GM19452 (cell line): ENCODE measurements around the gene NSDHL.
"Not testable (repeated sequence)": the region's sequence is repeated elsewhere in the genome, so short reads cannot be mapped to it uniquely, and the experiment has no call there.

Experiments used
- ATAC-seq: cut with Tn5 transposase; IDR thresholded peaks from one replicate; pipeline ENCODE4 v1.9.1; 2021; ENCODE audit not compliant: unreplicated experiment

Gene NSDHL

DNA sequence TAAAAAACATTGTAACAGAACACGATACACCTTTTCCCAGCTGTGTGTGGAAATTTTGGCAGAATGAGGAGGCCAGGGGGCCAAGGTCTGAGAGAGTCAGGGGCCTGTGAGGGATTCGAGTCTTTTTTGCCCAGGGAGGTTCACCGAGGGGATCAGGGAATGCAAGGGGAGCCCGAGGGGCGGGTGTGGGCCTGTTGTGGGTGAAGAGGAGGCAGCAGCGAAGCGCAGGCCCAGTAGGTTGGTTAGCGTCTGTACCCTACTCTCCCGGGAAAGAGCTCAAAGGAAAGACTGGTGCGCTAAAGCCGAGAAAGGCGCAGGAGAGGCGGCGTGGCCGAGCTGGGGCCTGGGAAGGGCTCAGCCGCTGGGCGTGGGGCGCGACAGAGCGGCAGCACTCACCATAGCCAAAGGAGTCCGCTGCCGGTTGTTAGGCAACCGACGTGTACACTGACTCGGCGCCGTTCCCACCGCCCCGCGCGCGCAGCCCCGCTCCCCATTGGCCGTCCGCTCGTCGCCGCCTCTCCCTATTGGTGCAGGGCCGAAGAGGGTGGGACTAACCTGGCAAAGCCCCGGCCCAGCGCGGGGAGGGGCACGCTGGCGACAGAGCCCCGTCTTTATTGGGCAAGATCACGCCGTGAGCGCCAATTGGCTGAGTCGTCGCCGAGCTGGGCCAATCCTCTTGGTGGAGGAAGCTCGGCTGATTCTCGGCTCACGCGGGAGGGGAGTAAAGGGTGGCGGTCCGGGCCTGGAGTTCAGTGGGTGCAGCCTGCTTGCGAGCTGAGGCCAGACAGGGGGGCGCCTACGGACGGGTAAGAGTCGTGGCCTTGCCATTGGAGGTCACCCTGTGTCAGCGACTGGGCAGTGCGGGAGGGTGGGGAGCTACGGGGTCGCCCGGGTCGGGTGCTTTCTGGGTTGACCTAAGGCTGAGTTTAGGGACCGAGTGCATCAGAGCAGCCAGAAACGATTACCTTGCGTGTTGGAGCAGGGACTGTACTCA lies at the start of gene NSDHL, which contains the start of gene CETN2:
Gene NSDHL, plus strand, starts transcription at position 752 of the 994 bp plus-strand sequence. CDS start 15,262 bp downstream, outside the sequence.
Gene CETN2, minus strand, starts transcription at position 446 of the 994 bp plus-strand sequence. Its CDS starts 47 bp downstream, at position 399.
- peak; percentile 99 for ATAC-seq

DNA sequence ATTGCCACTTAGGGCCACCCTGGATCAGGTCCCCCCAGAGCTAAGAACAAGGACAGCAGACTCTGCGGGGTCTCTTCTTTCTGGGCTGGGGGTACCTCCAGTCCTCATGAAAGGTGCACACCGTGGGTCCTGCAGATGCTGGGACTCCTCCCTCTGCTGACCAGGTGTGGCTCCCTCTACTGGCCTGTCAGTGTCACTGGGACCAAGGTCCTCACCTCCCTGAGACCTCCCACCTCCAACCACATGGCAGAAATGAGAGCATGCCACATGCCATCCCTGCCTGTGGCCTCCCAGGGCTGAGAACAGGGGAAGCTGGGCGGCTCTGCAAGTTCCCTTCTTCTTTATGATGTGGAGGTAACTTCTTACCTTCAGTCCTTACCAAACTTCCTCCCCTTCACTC lies 43.8 kb upstream of the NSDHL start:
- not testable (repeated sequence) for ATAC-seq

DNA sequence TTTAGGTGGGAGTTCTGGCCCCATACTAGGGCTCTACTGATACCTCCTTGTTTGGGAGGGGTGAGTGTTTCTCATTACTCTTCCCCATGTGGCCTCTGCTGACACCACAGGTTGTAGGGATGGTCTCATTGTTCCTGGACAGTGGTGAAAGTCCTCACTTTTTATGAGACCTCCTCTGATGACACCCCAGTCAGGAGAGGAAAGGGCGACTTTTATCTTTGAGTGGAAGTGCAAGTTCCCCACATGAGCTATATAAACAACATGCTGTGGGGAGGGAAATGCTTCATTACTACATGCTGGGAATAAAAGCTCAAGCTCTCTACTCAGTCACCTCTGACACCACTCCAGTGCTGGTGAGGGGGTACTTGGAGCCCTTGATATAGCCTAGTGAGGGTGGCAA lies 31.9 kb upstream of the NSDHL start:
- ATAC-seq, result no peak

DNA sequence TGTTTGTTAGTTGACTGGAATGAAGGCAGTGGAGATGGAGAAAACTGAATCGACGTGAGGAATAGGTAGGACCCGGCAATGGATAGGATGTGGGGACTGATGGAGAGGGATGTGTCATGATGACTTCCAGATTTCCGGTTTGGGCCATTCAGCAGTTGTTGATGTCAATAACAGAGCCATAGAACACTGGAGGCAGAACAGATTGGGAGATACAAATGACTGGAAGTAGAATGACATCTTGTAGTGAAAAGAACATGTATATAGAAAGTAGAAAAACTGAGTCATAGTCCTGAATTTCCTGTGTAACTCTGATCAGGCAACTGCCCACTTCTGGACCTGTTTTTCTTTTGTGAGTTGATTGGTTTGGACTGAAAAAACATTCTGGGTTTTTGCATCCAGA lies 24.8 kb upstream of the NSDHL start:
- no peak for ATAC-seq

DNA sequence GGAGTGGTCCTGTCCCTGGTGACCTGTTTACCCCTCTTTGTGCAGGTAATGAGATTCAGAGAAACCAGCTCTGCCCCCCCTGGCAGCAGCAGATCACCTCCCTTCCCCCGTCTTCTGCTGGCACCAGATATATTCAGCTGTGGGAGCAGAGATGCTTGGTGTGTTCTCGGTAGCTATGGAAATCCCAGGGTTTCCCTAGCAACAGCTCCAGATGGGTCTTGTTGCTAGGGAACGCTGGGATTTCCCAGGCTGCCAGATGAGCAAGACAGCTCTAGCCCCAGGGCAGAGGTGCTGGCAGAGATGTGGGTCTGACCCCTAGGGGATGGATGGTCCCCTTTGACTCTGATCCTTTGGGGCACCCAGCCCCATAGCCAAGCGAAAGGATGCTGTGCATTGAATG lies 20.5 kb upstream of the NSDHL start:
- ATAC-seq, result no peak

DNA sequence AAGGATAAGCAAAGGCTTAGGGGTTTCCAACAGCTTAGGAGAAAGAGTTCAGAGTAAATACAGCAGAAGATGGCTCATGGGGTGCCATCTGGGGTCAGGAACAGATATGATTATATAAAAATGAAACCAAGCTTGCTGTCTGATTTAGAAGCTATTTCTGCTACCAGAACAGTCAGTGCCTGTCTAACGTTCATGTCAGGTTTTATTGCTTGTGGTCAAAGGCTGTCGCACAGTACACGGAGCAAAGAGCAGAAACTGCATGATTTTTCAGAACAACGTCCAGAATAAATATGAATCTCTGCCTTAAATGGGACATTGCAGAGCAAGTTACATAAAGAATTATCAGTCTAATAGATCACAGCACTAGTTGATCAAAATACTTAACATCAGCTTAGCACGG lies 17.7 kb upstream of the NSDHL start:
- ATAC-seq, result no peak

DNA sequence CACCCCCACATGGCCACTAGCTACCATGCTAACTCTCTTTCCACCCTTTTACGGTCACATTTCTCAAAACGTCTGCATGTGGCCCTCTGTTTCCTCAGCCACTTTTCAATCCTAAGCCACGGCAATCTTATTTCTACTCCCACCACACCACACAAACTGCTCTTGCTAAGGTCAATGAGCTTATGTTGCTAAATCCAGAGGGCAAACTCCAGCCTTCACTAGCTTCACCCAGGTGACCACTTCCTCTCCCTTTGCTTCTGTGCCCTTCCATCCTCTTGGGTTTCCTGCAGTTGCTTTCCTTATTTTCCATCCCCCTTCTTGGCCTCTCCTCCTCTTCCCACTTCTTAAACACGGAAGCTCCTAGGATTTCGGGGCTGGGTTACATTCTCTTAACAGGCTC lies 16.8 kb upstream of the NSDHL start:
- ATAC-seq, result no peak

DNA sequence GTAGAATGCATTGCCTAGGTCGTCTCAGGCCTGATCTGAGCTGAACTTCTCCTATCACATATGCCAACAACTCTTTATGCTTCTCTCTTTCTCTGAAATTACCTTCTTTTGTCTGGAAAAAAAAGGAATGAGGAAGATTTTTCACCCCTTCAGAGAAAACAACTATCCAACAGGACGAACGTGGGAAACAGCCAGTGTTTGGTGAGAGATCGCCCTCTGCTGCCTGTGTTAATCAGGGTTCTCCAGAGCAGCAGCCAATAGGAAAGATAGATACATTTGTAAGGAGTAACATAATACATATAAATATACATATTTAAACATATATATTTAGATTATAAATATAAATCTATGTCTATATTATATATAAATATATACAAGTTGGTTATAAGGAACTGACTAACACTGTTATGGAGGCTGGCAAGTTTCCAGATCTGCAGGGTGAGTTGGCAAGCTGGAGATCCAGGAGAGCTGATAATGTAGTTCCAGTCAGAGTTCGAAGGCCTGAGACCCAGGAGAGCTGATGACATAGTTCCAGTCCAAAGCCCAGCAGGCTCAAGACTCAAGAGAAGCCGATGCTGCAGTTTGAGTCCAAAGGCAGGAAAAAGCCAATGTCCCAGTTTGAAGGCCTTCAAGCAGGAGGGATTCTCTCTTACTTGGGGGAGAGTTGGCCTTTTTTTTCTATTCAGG lies 13.6 kb upstream of the NSDHL start:
- ATAC-seq, result no peak

DNA sequence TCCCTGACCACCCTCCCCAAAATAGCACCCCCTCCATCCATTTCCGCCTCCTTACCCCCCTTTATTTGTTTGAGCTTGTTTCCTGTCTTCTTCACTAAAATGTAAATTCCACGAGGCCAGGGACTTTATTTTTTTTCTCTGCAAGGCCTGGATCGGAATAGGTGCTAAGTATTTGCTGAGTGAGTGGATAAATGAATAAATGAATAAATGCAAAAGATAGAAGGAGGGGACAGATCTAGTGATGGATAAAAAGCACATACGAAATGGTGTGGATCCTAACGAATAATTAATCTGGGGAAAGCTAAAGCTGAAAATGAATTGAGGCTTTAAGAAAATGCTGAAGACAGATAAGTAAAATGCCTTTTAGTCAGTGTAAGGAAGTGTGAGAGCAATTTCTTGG lies 12.5 kb upstream of the NSDHL start:
- ATAC-seq, result no peak

DNA sequence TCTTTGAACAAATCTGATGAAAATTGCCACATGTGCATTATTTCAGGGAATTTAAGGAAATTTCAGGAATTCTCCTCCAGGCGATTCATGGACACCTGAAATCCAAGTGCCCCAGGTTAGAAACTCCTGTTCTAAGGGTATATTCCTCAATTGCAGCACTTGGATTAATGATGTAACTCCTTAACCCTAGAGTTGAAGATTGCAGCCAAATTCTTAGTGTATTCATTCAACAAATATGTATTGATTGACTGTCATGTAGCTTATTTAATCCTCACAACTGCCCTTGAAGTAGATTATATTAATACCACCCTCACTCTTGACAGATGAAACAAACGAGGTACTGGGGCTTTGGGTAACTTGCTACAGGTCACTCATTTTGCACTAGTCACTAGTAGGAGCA lies 11.6 kb upstream of the NSDHL start:
- no peak for ATAC-seq

DNA sequence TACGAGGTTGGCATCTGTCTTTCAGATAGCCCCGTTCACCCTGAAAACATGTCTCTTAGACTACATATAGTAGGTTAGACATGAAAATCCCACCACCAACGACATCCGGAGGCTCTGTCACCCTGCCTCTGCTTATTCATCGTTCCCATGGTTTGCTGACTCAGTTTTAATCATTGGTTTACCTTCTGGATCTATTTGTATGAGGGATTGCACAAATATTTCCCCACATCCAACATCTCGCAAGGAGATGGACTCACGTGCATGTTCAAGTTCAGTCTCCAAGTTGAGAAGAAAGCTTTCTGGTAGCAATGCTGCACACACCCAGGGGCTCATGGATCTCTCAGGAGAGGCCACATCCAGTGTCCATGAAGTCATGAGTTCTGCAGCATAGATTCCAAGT lies 11.1 kb upstream of the NSDHL start:
- ATAC-seq, result no peak

DNA sequence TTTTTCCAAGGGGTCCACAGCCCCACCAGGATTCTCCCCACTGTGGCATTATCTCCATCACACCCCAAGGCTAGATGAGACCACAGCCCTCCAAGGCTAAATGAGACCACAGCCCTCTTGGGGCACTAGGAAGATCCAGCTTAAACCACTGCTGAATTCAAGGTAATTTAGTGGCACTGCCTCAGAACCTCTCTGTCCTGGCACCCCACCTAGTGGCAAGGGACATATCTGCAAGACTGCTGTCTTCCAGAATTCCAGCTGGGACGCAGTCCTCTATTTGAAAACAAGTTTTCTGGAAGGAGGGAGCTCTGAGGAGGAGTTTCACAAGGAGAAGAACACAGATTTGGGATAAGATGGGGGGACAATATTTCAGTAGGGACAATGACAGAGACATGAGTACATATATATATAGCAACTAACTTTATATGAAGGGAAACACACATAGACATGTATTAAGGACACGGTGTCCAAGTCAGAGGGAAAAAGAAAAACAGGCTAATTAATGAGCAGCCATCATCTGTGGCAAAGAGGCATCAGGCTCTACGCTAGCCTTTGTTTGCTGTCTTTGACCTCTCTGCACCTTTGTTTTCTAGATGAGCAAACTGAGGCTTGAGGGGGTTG lies 9.6 kb upstream of the NSDHL start:
- ATAC-seq, result no peak

DNA sequence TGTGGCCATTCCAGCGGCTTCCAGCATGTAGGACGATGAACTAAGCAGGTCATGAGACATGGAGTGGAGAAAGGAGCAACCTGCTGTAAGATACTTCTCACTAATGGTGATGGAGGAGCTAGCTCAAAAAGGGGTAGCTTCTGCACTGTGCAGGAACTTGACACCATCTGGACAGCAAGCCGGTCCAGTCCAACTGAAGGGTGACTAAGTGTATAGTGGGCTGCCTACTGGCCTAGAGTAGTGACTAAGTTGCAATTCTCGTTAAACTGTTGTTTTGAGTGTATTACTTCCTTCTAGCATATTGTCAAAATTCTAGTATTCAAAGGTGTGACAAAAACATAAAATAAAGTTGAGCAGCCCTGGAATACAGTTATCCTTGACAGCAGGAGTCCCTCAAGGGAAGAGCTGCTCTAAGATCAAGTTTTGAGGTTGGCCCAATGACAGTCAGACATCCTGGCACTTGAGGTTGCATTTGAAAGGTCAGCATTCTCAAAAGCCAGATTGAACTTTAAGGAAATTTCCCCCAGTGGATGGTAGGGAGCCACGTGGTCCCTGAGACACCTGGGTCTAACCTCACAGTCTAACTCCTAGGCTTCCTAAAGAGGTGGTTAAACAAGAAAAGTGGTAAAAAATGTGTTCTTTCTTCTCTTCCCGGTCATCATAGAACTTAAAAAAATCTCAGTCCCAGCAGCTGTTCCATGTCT lies 8.3 kb upstream of the NSDHL start:
- ATAC-seq, result no peak

DNA sequence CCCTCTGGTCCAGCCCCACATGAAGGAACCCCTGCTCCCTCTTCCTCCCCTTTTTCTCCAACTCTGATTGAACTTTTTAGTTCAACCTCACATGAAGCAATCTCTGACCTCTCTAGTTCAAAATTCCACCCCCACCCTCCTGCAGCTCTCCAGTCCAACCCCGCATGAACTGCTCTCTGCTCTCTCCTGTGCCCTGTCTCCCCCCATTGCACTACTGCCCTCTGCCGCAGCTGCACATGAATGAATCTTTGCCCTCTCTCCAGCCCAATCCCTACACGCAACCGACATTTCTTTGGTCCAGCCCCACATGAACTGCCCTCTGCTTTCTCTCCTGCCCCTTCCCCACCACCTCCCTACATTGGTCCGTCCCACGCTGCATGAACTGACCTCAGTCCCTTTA lies 7.2 kb upstream of the NSDHL start:
- ATAC-seq, result no peak

DNA sequence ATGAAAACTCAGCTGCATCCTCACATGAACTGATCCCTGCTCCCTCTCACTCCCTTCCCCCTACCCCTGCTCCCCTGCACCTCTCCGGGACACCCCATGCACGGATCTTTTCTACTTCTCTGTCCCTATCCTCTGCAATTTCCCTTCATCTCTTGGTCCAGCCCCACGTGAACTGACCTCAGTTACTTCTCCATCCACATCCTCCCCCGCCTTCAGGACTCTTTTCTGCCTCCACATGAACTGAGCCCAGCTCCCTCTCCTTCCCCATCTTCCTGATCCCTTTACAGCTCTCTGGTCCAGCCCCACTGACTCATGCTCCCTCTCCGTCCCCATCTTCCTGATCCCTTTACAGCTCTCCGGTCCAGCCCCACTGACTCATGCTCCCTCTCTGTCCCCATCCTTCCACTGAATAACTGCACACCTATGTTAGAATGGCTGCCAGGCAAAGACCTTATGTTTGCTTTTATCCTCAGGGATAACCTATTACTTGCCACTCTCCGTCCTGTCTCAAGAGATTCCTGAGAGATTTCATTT lies 6.0 kb upstream of the NSDHL start:
- ATAC-seq, result no peak

DNA sequence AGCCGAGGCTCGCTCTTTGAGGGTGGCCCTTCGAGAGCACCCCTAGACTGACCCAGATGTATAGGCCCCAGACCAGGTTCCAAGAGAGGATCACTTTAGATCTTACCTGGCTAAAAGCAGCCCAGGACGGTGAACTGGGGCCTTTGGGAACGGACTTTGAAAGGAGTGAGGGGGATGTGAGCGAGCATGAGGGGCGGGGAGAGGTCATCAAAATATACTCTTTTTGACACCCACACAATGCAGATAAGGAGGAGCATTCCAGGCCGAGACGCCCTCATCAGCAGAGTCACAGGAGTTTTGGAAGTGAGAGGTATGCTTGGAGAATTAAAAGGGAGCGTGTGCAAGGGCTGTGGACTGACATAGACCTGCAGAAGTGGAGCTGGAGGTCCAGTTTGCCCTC lies 528 bp downstream of the NSDHL start:
- no peak for ATAC-seq

DNA sequence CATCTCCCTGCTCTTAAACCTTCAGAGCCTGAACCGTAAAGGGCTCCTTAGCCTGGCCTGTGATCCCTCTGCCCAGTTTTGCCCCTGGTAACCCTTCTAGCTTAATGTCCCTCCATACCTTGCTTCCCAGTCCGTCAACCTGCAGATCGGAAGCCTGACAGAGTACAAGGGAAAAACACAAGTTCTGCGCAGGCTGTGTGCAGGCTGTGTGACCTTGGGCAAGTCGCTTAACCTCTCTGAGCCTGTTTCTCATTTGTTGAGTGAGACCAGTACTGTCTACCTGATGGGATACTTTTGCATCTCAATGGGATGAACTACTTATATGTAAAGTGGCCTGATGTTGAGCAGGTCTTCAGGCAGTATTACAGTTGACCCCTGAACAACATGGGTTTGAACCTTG lies 1.7 kb downstream of the NSDHL start:
- ATAC-seq, result no peak

DNA sequence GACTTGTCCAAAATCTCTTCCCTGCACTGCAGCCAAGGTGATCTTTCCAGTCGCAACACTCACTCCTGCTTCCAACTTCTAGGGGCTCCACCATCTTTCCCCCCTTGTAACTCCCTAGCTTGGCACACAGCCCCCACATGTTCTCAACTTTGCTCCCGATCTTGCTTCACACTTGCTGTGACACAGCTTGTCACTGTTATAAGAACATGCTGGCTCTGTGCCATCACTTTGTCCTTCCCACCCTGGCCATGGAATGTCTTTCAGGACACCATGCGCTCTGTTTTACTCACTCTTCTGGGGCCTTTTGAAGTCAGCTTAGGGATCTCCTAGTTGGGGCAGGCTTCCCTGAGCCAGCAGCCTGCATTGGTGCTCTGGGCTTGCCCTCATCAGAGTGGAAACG lies 2.5 kb downstream of the NSDHL start:
- ATAC-seq, result no peak

DNA sequence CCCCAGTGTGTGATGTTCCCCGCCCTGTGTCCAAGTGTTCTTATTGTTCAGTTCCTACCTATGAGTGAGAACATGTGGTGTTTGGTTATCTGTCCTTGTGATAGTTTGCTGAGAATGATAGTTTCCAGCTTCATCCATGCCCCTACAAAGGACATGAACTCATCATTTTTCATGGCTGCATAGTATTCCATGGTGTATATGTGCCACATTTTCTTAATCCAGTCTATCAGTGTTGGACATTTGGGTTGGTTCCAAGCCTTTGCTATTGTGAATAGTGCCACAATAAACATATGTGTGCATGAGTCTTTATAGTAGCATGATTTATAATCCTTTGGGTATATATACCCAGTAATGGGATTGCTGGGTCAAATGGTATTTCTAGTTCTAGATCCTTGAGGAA lies 4.6 kb downstream of the NSDHL start:
- not testable (repeated sequence) for ATAC-seq

DNA sequence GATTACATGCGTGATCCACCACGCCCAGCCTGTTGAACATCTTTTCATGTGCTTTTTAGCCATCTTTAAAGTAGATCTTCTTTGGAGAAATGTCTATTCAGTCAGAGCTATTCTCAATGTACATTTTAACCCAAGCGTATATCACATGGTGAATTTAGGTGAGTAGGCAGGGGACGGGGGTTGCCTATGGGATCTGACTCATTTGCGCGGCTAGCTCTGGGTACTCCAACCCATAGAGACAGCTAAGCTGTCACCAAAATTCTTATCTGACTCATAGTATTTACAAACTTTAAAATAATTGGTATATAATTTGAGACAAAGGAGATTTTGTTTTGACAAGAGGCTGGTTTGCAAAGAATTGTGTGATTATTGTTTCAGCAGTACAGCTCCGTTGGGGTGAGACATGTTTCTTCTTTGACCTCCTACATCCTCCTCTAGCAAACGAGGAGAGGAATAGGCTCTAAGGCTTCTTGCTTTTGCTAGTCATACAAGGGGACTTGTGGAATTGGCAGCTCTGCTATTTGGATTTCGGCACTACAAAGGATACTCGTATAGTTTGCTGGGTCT lies 12.0 kb downstream of the NSDHL start:
- ATAC-seq, result no peak
